ENCODE data around the gene DCBLD2. TPM values are rescaled to one million over a fixed set of nuclear protein-coding genes. Genes with fewer than 3 reads are reported as not detected.

Gene DCBLD2
- total RNA-seq, 1 experiment from 2014 or later = 0.22 TPM

- Histone ChIP-seq H2AFZ (ENCODE audit: low read length) (no peak overlapping the region), H3K9me3 (ENCODE audit: low read length) (no peaks in the 10 kb centered on the region), H3K4me1 (ENCODE audit: low read length) (no peaks in the 10 kb centered on the region), H3K27me3 (ENCODE audit: low read length) (no peaks in the 10 kb centered on the region), H3K36me3 (ENCODE audit: insufficient read depth, low read length) (no peaks in the 10 kb centered on the region), H4K20me1 (ENCODE audit: insufficient read depth, low read depth, low read length) (no peaks in the 10 kb centered on the region), H3K9ac (ENCODE audit: low read length) (no peak overlapping the region), H3K4me2 (ENCODE audit: low read depth, low read length, poor library complexity, severe bottlenecking) (no peak overlapping the region), H3K79me2 (ENCODE audit: low read length) (no peaks in the 10 kb centered on the region), H3K4me3 (ENCODE audit: low read length) (no peak overlapping the region), H3K9me2 (replicated peaks; ENCODE audit: insufficient read depth, low read length) (no peaks in the 10 kb centered on the region), H3K27ac (ENCODE audit: low read length) (no peak overlapping the region)
- DNase-seq = no peak
These were observed 16.1 kb upstream of the DCBLD2 start for GRCh38 chr3:98917608-98918007.

DNA sequence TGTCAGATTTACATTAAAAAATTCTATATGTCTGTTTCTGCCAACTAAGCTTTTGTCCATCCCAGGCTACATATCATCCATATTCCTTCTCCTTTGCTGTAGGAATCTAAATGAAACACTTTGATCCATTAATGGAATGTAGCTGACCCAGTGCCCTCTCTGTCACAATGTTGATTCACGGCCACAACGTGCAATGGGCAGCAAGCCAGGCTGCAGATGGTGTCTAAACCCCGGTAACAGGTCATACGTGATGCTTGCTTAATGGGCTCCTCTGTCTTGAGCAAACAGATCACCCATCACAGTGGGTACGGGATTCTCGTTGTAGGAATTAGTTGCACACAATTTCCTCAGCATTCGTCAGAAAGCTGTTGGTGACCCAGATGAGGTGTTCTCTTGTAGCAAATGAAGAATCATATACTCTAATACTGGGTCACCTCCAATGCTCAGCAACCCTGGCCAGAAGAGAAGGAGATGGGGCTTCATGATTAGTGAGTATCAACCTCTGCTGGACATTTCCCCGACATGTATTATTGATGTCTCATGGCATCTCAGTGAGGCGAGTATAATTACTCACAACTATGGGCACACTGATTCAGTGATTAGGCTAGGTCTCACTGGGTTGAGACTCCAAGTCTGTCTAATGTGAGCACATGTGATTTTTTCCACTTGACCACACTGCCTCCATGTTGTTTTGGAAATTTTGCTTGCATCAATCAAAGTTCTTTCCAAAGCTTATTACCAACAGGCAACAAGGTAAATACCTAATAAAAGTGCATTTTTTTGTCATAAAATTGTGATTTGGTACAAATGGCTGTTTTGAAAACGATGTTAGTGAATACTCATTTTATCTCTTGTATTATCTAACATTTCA, 12.9 kb upstream of the DCBLD2 start:
- Histone ChIP-seq H3K4me3 (ENCODE audit: low read length) (no peak overlapping the region), H2AFZ (ENCODE audit: low read length) (no peak overlapping the region), H3K4me1 (ENCODE audit: low read length) (no peaks in the 10 kb centered on the region), H4K20me1 (ENCODE audit: insufficient read depth, low read depth, low read length) (no peaks in the 10 kb centered on the region), H3K9me3 (ENCODE audit: low read length) (no peaks in the 10 kb centered on the region), H3K9ac (ENCODE audit: low read length) (no peak overlapping the region), H3K36me3 (ENCODE audit: insufficient read depth, low read length) (no peaks in the 10 kb centered on the region), H3K79me2 (ENCODE audit: low read length) (no peaks in the 10 kb centered on the region), H3K27me3 (ENCODE audit: low read length) (no peaks in the 10 kb centered on the region), H3K27ac (ENCODE audit: low read length) (no peak overlapping the region), H3K4me2 (ENCODE audit: low read depth, low read length, poor library complexity, severe bottlenecking) (no peak overlapping the region), H3K9me2 (replicated peaks; ENCODE audit: insufficient read depth, low read length) (no peaks in the 10 kb centered on the region)
- no peak for DNase-seq

- no peaks in the 10 kb centered on the region for H3K9me3 ChIP-seq (ENCODE audit: low read length)
- H3K79me2 ChIP-seq (ENCODE audit: low read length) = no peaks in the 10 kb centered on the region
- no peaks in the 10 kb centered on the region for H3K36me3 ChIP-seq (ENCODE audit: insufficient read depth, low read length)
- no peak for DNase-seq
- H3K9me2 ChIP-seq (replicated peaks; ENCODE audit: insufficient read depth, low read length) = no peaks in the 10 kb centered on the region
- H2AFZ ChIP-seq (ENCODE audit: low read length) = no peak overlapping the region
- no peak overlapping the region for H3K27ac ChIP-seq (ENCODE audit: low read length)
- H4K20me1 ChIP-seq (ENCODE audit: insufficient read depth, low read depth, low read length) = no peaks in the 10 kb centered on the region
- no peak overlapping the region for H3K9ac ChIP-seq (ENCODE audit: low read length)
- no peaks in the 10 kb centered on the region for H3K4me1 ChIP-seq (ENCODE audit: low read length)
- no peak overlapping the region for H3K4me2 ChIP-seq (ENCODE audit: low read depth, low read length, poor library complexity, severe bottlenecking)
- no peak overlapping the region for H3K4me3 ChIP-seq (ENCODE audit: low read length)
- no peaks in the 10 kb centered on the region for H3K27me3 ChIP-seq (ENCODE audit: low read length)
These were observed 11.0 kb upstream of the DCBLD2 start for GRCh38 chr3:98912448-98912847.

GRCh38 chr3:98906230-98906629, 4.7 kb upstream of the DCBLD2 start:
- no peak for DNase-seq
- Histone ChIP-seq H3K36me3 (ENCODE audit: insufficient read depth, low read length) (no peaks in the 10 kb centered on the region), H3K4me2 (ENCODE audit: low read depth, low read length, poor library complexity, severe bottlenecking) (no peak overlapping the region), H3K9me2 (replicated peaks; ENCODE audit: insufficient read depth, low read length) (no peaks in the 10 kb centered on the region), H3K27me3 (ENCODE audit: low read length) (no peaks in the 10 kb centered on the region), H4K20me1 (ENCODE audit: insufficient read depth, low read depth, low read length) (no peaks in the 10 kb centered on the region), H3K4me1 (ENCODE audit: low read length) (peaks cover 6% of the 10 kb centered on the region), H3K79me2 (ENCODE audit: low read length) (no peaks in the 10 kb centered on the region), H3K9ac (ENCODE audit: low read length) (no peak overlapping the region), H3K27ac (ENCODE audit: low read length) (no peak overlapping the region), H3K9me3 (ENCODE audit: low read length) (no peaks in the 10 kb centered on the region), H3K4me3 (ENCODE audit: low read length) (no peak overlapping the region), H2AFZ (ENCODE audit: low read length) (no peak overlapping the region)

DNA sequence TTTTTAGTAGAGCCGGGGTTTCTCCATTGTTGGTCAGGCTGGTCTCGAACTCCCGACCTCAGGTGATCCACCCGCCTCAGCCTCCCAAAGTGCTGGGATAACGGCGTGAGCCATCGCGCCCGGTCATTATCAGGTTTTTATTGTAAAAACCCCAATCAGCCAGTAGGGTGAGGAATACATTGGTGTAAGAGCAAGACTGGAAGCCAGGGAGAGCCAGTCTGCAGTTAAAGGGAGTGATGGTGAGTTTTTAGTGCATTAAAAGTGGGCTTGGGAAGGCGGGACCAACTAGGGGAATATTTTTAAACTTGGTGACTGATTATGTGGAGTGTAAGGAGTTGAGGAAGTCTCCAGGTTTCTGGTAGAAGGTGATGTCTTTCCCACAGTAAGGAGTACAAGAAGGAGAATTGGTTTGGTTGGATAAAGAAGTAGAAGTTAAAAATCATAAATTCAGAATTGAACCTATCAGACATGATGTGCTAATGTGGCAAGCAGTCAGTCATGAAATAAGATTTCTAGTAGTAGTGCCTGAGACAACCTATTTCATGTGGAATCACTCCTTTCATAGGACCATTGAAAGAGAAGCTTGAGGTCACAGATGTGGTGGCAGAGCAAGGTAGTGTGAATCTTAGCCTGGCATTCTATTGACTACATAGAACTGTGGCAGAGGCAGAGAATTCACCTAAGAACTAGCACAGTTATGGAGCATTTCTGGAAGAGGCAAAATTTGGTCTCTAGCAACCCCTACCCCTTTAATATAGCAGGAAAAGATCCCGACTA, 2.4 kb upstream of the DCBLD2 start:
- Histone ChIP-seq H3K79me2 (ENCODE audit: low read length) (no peaks in the 10 kb centered on the region), H3K4me2 (ENCODE audit: low read depth, low read length, poor library complexity, severe bottlenecking) (no peak overlapping the region), H3K9ac (ENCODE audit: low read length) (no peak overlapping the region)

DNA sequence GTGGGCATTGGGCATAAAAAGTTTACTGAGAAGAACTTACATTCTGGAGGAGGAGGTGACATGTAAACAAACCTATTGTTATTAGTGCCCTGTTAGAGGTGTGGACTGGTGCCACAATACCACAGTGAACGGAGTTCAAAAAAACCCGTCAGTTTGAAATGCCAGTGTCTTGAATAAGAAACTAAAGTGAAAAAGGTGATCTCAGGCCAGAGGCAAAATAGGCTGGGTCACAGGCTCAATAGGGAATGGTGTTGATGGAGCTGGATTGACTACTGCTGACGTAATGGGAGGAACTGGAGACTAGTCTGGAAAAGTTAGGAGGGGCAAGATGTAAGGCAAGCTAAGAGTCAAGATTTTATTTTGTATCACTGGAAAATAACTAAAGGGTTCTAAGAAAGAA, 1.6 kb upstream of the DCBLD2 start:
- H3K9me3 ChIP-seq (ENCODE audit: low read length) = no peaks in the 10 kb centered on the region
- no peaks in the 10 kb centered on the region for H3K9me2 ChIP-seq (replicated peaks; ENCODE audit: insufficient read depth, low read length)
- no peak overlapping the region for H2AFZ ChIP-seq (ENCODE audit: low read length)
- H3K27me3 ChIP-seq (ENCODE audit: low read length) = no peaks in the 10 kb centered on the region
- peaks cover 10% of the 10 kb centered on the region for H3K4me1 ChIP-seq (ENCODE audit: low read length)
- no peaks in the 10 kb centered on the region for H3K36me3 ChIP-seq (ENCODE audit: insufficient read depth, low read length)
- H3K4me2 ChIP-seq (ENCODE audit: low read depth, low read length, poor library complexity, severe bottlenecking) = no peak overlapping the region
- DNase-seq = no peak
- H3K27ac ChIP-seq (ENCODE audit: low read length) = no peak overlapping the region
- no peak overlapping the region for H3K4me3 ChIP-seq (ENCODE audit: low read length)
- no peaks in the 10 kb centered on the region for H4K20me1 ChIP-seq (ENCODE audit: insufficient read depth, low read depth, low read length)
- H3K79me2 ChIP-seq (ENCODE audit: low read length) = no peaks in the 10 kb centered on the region
- H3K9ac ChIP-seq (ENCODE audit: low read length) = no peak overlapping the region

More for the DNA sequence above, 2.4 kb upstream of the DCBLD2 start:
- no peak overlapping the region for H3K27ac ChIP-seq (ENCODE audit: low read length)
- no peak overlapping the region for H2AFZ ChIP-seq (ENCODE audit: low read length)
- peaks cover 10% of the 10 kb centered on the region for H3K4me1 ChIP-seq (ENCODE audit: low read length)
- H3K4me3 ChIP-seq (ENCODE audit: low read length) = no peak overlapping the region
- H3K9me2 ChIP-seq (replicated peaks; ENCODE audit: insufficient read depth, low read length) = no peaks in the 10 kb centered on the region
- no peaks in the 10 kb centered on the region for H3K36me3 ChIP-seq (ENCODE audit: insufficient read depth, low read length)
- DNase-seq = no peak
- H3K27me3 ChIP-seq (ENCODE audit: low read length) = no peaks in the 10 kb centered on the region
- no peaks in the 10 kb centered on the region for H4K20me1 ChIP-seq (ENCODE audit: insufficient read depth, low read depth, low read length)
- no peaks in the 10 kb centered on the region for H3K9me3 ChIP-seq (ENCODE audit: low read length)

DNA sequence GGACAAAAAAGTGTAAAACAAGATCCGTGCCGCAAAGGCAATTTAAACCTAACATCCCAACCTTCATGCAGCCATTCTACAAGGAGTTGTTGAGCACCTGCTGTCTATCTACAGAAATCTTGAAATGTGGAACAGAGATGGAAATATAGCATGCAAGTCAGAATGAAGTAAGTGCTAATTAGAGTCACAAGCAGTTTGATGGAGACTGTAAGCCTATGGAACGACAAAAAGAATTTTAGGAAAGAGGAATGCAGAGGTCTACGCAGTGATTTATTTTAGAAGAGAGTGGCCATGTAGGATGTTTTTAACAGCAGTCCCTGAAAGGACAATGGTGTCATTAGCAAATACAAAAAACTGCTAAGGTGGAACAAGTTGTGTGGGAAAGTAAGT, 851 bp upstream of the DCBLD2 start:
- H3K4me3 ChIP-seq (ENCODE audit: low read length) = peak overlapping the region; percentile 67

GRCh38 chr3:98901119-98901391, 440 bp downstream of the DCBLD2 start:
- H3K4me3 ChIP-seq (ENCODE audit: low read length) = peak overlapping the region; percentile 67
- peak overlapping the region; percentile 64 for H3K9ac ChIP-seq (ENCODE audit: low read length)
- H3K4me1 ChIP-seq (ENCODE audit: low read length) = peaks cover 10% of the 10 kb centered on the region
- no peaks in the 10 kb centered on the region for H4K20me1 ChIP-seq (ENCODE audit: insufficient read depth, low read depth, low read length)
- peak overlapping the region; percentile 81 for H3K4me2 ChIP-seq (ENCODE audit: low read depth, low read length, poor library complexity, severe bottlenecking)
- no peaks in the 10 kb centered on the region for H3K9me2 ChIP-seq (replicated peaks; ENCODE audit: insufficient read depth, low read length)
- H3K27me3 ChIP-seq (ENCODE audit: low read length) = no peaks in the 10 kb centered on the region
- no peaks in the 10 kb centered on the region for H3K79me2 ChIP-seq (ENCODE audit: low read length)
- peak overlapping the region; percentile 84; the same call in 1 of the 2 replicates for H2AFZ ChIP-seq (ENCODE audit: low read length)
- H3K27ac ChIP-seq (ENCODE audit: low read length) = no peak overlapping the region
- no peaks in the 10 kb centered on the region for H3K36me3 ChIP-seq (ENCODE audit: insufficient read depth, low read length)
- H3K9me3 ChIP-seq (ENCODE audit: low read length) = no peaks in the 10 kb centered on the region
- no peak for DNase-seq

More for the DNA sequence above, 851 bp upstream of the DCBLD2 start:
- Histone ChIP-seq H3K4me1 (ENCODE audit: low read length) (peaks cover 10% of the 10 kb centered on the region), H3K79me2 (ENCODE audit: low read length) (no peaks in the 10 kb centered on the region), H3K36me3 (ENCODE audit: insufficient read depth, low read length) (no peaks in the 10 kb centered on the region), H3K4me2 (ENCODE audit: low read depth, low read length, poor library complexity, severe bottlenecking) (peak overlapping the region; percentile 81), H3K27me3 (ENCODE audit: low read length) (no peaks in the 10 kb centered on the region), H3K9ac (ENCODE audit: low read length) (peak overlapping the region; percentile 65), H2AFZ (ENCODE audit: low read length) (peak overlapping the region; percentile 93), H3K9me3 (ENCODE audit: low read length) (no peaks in the 10 kb centered on the region), H4K20me1 (ENCODE audit: insufficient read depth, low read depth, low read length) (no peaks in the 10 kb centered on the region), H3K27ac (ENCODE audit: low read length) (no peak overlapping the region), H3K9me2 (replicated peaks; ENCODE audit: insufficient read depth, low read length) (no peaks in the 10 kb centered on the region)
- no peak for DNase-seq
